GM12872 (cell line): ENCODE measurements around the gene TBC1D13.

Experiments
- CTCF ChIP-seq: IDR thresholded peaks from 3 replicates; pipeline ENCODE4 v1.5.1; 2011; ENCODE audit warnings: low read depth, mild to moderate bottlenecking, low read length, moderate library complexity; ENCODE audit not compliant: insufficient read depth

TBC1D13 gene

GRCh38 chr9:128835246-128836210 lies 48.5 kb downstream of the TBC1D13 start:
- no peak for TF ChIP-seq CTCF

DNA sequence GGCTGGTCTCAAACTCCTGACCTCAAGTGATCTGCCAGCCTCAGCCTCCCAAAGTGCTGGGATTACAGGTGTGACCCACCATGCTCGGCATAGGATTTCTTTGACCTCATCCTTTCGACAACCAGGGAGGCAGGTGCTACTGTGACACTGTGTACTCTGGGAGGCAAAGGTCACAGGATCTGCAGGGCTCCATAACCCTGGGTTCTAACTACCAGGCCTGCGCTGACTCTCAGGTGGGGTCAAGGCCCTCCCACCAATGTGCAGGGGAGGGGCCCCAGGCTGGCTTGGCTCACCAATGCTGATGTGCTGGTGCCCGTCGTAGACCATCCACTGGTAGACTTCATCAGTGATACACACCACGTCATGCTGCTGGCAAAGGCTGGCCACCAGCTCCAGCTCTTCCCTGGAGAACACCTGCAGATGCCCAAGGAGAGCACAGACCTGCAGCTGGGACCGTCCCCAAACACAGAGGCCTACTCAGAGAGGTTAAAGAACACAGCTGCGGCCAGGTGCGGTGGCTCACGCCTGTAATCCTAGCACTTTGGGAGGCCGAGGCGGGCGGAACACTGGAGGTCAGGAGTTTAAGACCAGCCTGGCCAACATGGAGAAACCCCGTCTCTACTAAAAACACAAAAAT lies 49.6 kb downstream of the TBC1D13 start:
- no peak for TF ChIP-seq CTCF

GRCh38 chr9:128838338-128838737 lies 51.3 kb downstream of the TBC1D13 start:
- no peak for TF ChIP-seq CTCF

DNA sequence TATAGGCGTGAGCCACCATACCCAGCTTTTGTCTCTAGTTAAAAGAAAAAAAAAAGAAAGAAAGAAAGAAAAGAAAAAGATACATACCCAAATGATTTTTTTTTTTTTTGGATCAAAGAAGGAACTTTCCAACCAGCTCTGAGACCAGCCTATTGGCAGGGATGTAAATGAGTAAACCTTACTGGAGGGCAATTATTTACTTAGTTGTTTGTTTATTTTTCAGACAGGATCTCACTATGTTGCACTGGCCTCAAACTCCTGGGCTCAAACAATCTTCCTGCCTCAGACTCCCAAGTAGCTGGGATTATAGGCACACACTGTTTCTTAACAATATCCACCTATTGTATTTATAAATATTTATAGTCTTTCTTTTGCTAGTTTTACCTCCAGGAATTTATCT lies 53.5 kb downstream of the TBC1D13 start:
- TF ChIP-seq CTCF: no peak

DNA sequence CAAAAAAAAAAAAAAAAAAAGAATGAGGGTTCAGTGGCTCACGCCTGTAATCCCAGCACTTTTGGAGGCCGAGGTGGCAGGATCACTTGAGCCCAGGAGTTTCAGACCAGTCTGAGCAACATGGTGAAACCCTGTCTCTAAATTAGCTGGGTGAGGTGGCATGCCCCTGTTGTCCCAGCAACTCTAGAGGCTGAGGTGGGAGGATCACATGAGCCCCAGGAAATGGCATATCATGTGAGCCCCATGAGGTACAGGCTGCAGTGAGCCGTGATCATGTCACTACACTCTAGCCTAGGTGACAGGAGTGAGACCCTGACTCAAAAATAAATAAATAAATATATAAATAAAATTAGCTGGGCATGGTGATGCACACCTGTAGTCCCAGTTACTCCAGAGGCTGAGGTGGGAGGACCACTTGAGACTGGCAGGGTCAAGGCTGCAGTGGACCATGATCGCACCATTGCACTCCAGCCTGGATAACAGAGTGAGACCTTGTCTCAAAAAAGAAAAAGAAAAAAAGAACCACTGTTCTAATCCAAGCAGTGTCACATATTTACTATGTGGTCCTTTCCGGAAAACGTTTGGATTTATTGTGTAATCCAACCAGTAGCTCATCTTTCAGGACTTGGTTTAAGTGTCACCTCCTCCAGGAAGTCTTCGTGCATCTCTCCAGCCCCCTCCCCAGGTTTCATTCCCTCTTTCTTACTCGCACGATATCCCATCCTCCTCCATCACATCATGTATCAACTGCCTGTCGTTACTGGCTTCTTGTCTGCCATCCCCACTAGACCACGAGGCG lies 54.8 kb downstream of the TBC1D13 start:
- TF ChIP-seq CTCF: no peak

GRCh38 chr9:128845186-128845931 lies 58.3 kb downstream of the TBC1D13 start:
- TF ChIP-seq CTCF: no peak
